GM23248 (cell line): ENCODE measurements around the gene TBC1D8. TPM values are rescaled to one million over a fixed set of nuclear protein-coding genes. Genes with fewer than 3 reads are reported as not detected.

ENCODE experiments used
- DNase-seq: peaks from one replicate; pipeline ENCODE4 v3.0.0-alpha.2; 2015
- H2AFZ ChIP-seq: fragments of 200-600 bp; sonication (generic); 2 replicates; pipeline ENCODE4 v1.6.1; 2016; ENCODE audit warnings: antibody characterized with exemption
- H3F3A ChIP-seq: fragments of 200-600 bp; sonication (generic); 2 replicates; pipeline ENCODE4 v1.6.1; 2016; ENCODE audit warnings: mild to moderate bottlenecking, antibody characterized with exemption, mixed run types; ENCODE audit not compliant: insufficient read depth
- H3K27ac ChIP-seq: fragments of 200-600 bp; sonication (generic); 2 replicates; pipeline ENCODE4 v1.5.1; 2016; ENCODE audit warnings: mild to moderate bottlenecking
- H3K27me3 ChIP-seq: fragments of 200-600 bp; sonication (generic); replicated peaks from 2 replicates; pipeline ENCODE4 v1.6.1; 2016; ENCODE audit warnings: mild to moderate bottlenecking; ENCODE audit not compliant: insufficient read depth
- H3K36me3 ChIP-seq: fragments of 200-600 bp; sonication (generic); 2 replicates; pipeline ENCODE4 v1.6.1; 2016; ENCODE audit warnings: low read depth, mild to moderate bottlenecking
- H3K4me1 ChIP-seq: fragments of 200-600 bp; sonication (generic); 2 replicates; pipeline ENCODE4 v1.6.1; 2016; ENCODE audit warnings: mild to moderate bottlenecking; ENCODE audit not compliant: insufficient read depth
- H3K4me2 ChIP-seq: fragments of 200-600 bp; sonication (generic); one replicate; pipeline ENCODE4 v1.6.1; 2016; ENCODE audit warnings: mild to moderate bottlenecking; ENCODE audit not compliant: unreplicated experiment
- H3K4me3 ChIP-seq: fragments of 200-600 bp; sonication (generic); 2 replicates; pipeline ENCODE4 v1.5.1; 2016; ENCODE audit warnings: mild to moderate bottlenecking
- H3K79me2 ChIP-seq: fragments of 200-600 bp; sonication (generic); 2 replicates; pipeline ENCODE4 v1.6.1; 2016; ENCODE audit warnings: mild to moderate bottlenecking; ENCODE audit not compliant: insufficient read depth
- H3K9ac ChIP-seq: fragments of 200-600 bp; sonication (generic); 2 replicates; pipeline ENCODE4 v1.6.1; 2016; ENCODE audit warnings: mild to moderate bottlenecking
- H3K9me2 ChIP-seq: fragments of 200-600 bp; sonication (generic); 2 replicates; pipeline ENCODE4 v1.6.1; 2016; ENCODE audit warnings: mixed run types, mild to moderate bottlenecking, moderate library complexity; ENCODE audit not compliant: insufficient read depth
- H3K9me3 ChIP-seq: fragments of 200-600 bp; sonication (generic); one replicate; pipeline ENCODE4 v1.6.1; 2017; ENCODE audit warnings: low read depth
- H4K20me1 ChIP-seq: fragments of 200-600 bp; sonication (generic); 2 replicates; pipeline ENCODE4 v1.6.0; 2016; ENCODE audit not compliant: insufficient read depth
- EZH2 ChIP-seq: fragments of 200-600 bp; sonication (generic); IDR thresholded peaks from 2 replicates; pipeline ENCODE4 v1.6.1; 2018; ENCODE audit warnings: antibody characterized with exemption, mild to moderate bottlenecking; ENCODE audit not compliant: insufficient read depth, poor library complexity, severe bottlenecking
- EZH2phosphoT487 ChIP-seq: fragments of 200-600 bp; sonication (generic); IDR thresholded peaks from 2 replicates; pipeline ENCODE4 v1.6.1; 2018; ENCODE audit warnings: antibody characterized with exemption, moderate library complexity, mild to moderate bottlenecking, low read depth; ENCODE audit not compliant: insufficient read depth
- WGBS, 2 experiments: methylation state at CpG; one replicate each; pipeline ENCODE4 v1.1.6; 2015 to 2017; ENCODE audit warnings: low lambda C conversion rate in 2 of 2, low coverage in 1 of 2; ENCODE audit errors: missing lambda C conversion rate in 2 of 2; 5-methylcytosine and 5-hydroxymethylcytosine counted together
- in situ Hi-C: fragments of 300-500 bp; cut with MboI; formaldehyde crosslinking; loops from 2 replicates; pipeline ENCODE4 v1.15.0; 2020
- polyA plus RNA-seq: library from polyadenylated mRNA; unstranded; fragments of >200 nt; fragmentation: Nextera tagmentation; extraction: Ambion mirVana; gene quantifications from 2 replicates; pipeline ENCODE4 v1.2.1, GENCODE V29; 2016
- total RNA-seq: library from RNA; depleted of rRNA; stranded (reverse); fragments of >200 nt; shearing (Covaris generic); gene quantifications from 2 replicates; pipeline ENCODE4 v1.2.3, GENCODE V29; 2014

The TBC1D8 gene
- total and polyA plus RNA-seq, 2 experiments from 2014 or later, result 2.5 to 2.6 TPM

- Histone ChIP-seq H3K27ac (no peak overlapping the region), H3K4me3 (no peak overlapping the region), H4K20me1 (no peaks in the 10 kb centered on the region), H3K4me1 (no peaks in the 10 kb centered on the region), H3K4me2 (no peak overlapping the region), H3K9ac (no peak overlapping the region), H3K79me2 (no peaks in the 10 kb centered on the region), H3K9me3 (no peaks in the 10 kb centered on the region), H3K27me3 (no peaks in the 10 kb centered on the region), H3K9me2 (no peaks in the 10 kb centered on the region), H2AFZ (no peak overlapping the region), H3K36me3 (no peaks in the 10 kb centered on the region), H3F3A (no peaks in the 10 kb centered on the region)
- 85 to 91% methylated on average over 22 to 24 of the region's 24 CpGs for WGBS, 2 experiments
- in situ Hi-C loops, result loop anchor here (5.0 to 10.0 kb wide), 2 partner anchors 264 to 376 kb away; no protein-coding TSS in a partner anchor
- no peak for TF ChIP-seq EZH2phosphoT487
- TF ChIP-seq EZH2, result no peak
- DNase-seq, result no peak
These were observed 160.4 kb downstream of the TBC1D8 start for GRCh38 chr2:100990650-100991403.

GRCh38 chr2:100990166-100990565, 161.0 kb downstream of the TBC1D8 start:
- Histone ChIP-seq H3K9ac (no peak overlapping the region), H3K9me3 (no peaks in the 10 kb centered on the region), H3K36me3 (no peaks in the 10 kb centered on the region), H3K4me3 (no peak overlapping the region), H3K79me2 (no peaks in the 10 kb centered on the region), H2AFZ (no peak overlapping the region), H3K4me1 (no peaks in the 10 kb centered on the region), H4K20me1 (no peaks in the 10 kb centered on the region), H3F3A (no peaks in the 10 kb centered on the region), H3K9me2 (no peaks in the 10 kb centered on the region), H3K27me3 (no peaks in the 10 kb centered on the region), H3K4me2 (no peak overlapping the region), H3K27ac (no peak overlapping the region)
- no peak for DNase-seq
- TF ChIP-seq EZH2phosphoT487 (no peak), EZH2 (no peak)
- 89 to 90% methylated on average over 9 of the region's 9 CpGs for WGBS, 2 experiments
- in situ Hi-C loops, result loop anchor here (5.0 to 10.0 kb wide), 2 partner anchors 263 to 375 kb away; no protein-coding TSS in a partner anchor

GRCh38 chr2:100989666-100990065, 161.5 kb downstream of the TBC1D8 start:
- no peaks in the 10 kb centered on the region for H4K20me1 ChIP-seq
- 87 to 94% methylated on average over 3 of the region's 3 CpGs for WGBS, 2 experiments
- no peak overlapping the region for H2AFZ ChIP-seq
- H3K9me2 ChIP-seq, result no peaks in the 10 kb centered on the region
- no peak for DNase-seq
- no peak overlapping the region for H3K27ac ChIP-seq
- H3K79me2 ChIP-seq, result no peaks in the 10 kb centered on the region
- H3K9me3 ChIP-seq, result no peaks in the 10 kb centered on the region
- H3F3A ChIP-seq, result no peaks in the 10 kb centered on the region
- no peak overlapping the region for H3K9ac ChIP-seq
- no peak for TF ChIP-seq EZH2phosphoT487
- no peak for TF ChIP-seq EZH2
- in situ Hi-C loops, result loop anchor here (5.0 to 10.0 kb wide), 2 partner anchors 262 to 375 kb away; no protein-coding TSS in a partner anchor
- H3K36me3 ChIP-seq, result no peaks in the 10 kb centered on the region
- no peaks in the 10 kb centered on the region for H3K27me3 ChIP-seq
- H3K4me3 ChIP-seq, result no peak overlapping the region
- H3K4me2 ChIP-seq, result no peak overlapping the region
- H3K4me1 ChIP-seq, result no peaks in the 10 kb centered on the region

- Histone ChIP-seq H3K79me2 (no peaks in the 10 kb centered on the region), H3K9me2 (no peaks in the 10 kb centered on the region), H2AFZ (no peak overlapping the region), H3K27ac (no peak overlapping the region), H3K4me2 (no peak overlapping the region), H3K9ac (no peak overlapping the region), H3K9me3 (no peaks in the 10 kb centered on the region), H3K27me3 (no peaks in the 10 kb centered on the region), H3K4me1 (no peaks in the 10 kb centered on the region), H3K36me3 (no peaks in the 10 kb centered on the region), H3K4me3 (no peak overlapping the region), H4K20me1 (no peaks in the 10 kb centered on the region), H3F3A (no peaks in the 10 kb centered on the region)
- TF ChIP-seq EZH2phosphoT487 (no peak), EZH2 (no peak)
- peak; percentile 56 for DNase-seq
- in situ Hi-C loops, result no loop called here
- WGBS, 2 experiments, result 64% methylated on average over 6 to 8 of the region's 8 CpGs
These were observed 162.4 kb downstream of the TBC1D8 start for GRCh38 chr2:100988630-100989417.
